Measurements from ENCODE around the gene FAM162A.
"Not testable (repeated sequence)": the region's sequence is repeated elsewhere in the genome, so short reads cannot be mapped to it uniquely, and the experiment has no call there.

FAM162A gene

GRCh38 chr3:122421101-122421500 is 37.1 kb downstream of the FAM162A start:
- H3K4me1 Mint-ChIP-seq (ENCODE audit: low read depth) = peaks cover 12% of the 10 kb centered on the region
- H3K36me3 Mint-ChIP-seq (ENCODE audit: low read depth) = peaks cover 29% of the 10 kb centered on the region
- no peaks in the 10 kb centered on the region for H3K27me3 Mint-ChIP-seq (ENCODE audit: low read depth)
- H3K27ac Mint-ChIP-seq = no peak overlapping the region
- H3K9me3 Mint-ChIP-seq = no peaks in the 10 kb centered on the region
- no peak overlapping the region for H3K4me3 Mint-ChIP-seq

GRCh38 chr3:122421836-122422235 is 37.9 kb downstream of the FAM162A start:
- Mint-ChIP-seq H3K27me3 (ENCODE audit: low read depth) (no peaks in the 10 kb centered on the region), H3K4me3 (no peak overlapping the region), H3K4me1 (ENCODE audit: low read depth) (peaks cover 7% of the 10 kb centered on the region), H3K9me3 (no peaks in the 10 kb centered on the region), H3K27ac (no peak overlapping the region), H3K36me3 (ENCODE audit: low read depth) (peaks cover 29% of the 10 kb centered on the region)

- Mint-ChIP-seq H3K4me1 (ENCODE audit: low read depth) (peaks cover 6% of the 10 kb centered on the region), H3K9me3 (no peaks in the 10 kb centered on the region), H3K27ac (peak overlapping the region; percentile 7), H3K4me3 (no peak overlapping the region), H3K36me3 (ENCODE audit: low read depth) (peaks cover 50% of the 10 kb centered on the region), H3K27me3 (ENCODE audit: low read depth) (no peaks in the 10 kb centered on the region)
These were observed 44.0 kb downstream of the FAM162A start for GRCh38 chr3:122427857-122428471.

GRCh38 chr3:122430371-122430770 is 46.4 kb downstream of the FAM162A start:
- peaks cover 6% of the 10 kb centered on the region for H3K4me1 Mint-ChIP-seq (ENCODE audit: low read depth)
- H3K9me3 Mint-ChIP-seq = peaks cover 3% of the 10 kb centered on the region
- peaks cover 55% of the 10 kb centered on the region for H3K36me3 Mint-ChIP-seq (ENCODE audit: low read depth)
- no peak overlapping the region for H3K27ac Mint-ChIP-seq
- no peaks in the 10 kb centered on the region for H3K27me3 Mint-ChIP-seq (ENCODE audit: low read depth)
- no peak overlapping the region for H3K4me3 Mint-ChIP-seq

GRCh38 chr3:122435950-122436349 is 52.0 kb downstream of the FAM162A start:
- H3K9me3 Mint-ChIP-seq = peaks cover 15% of the 10 kb centered on the region
- H3K36me3 Mint-ChIP-seq (ENCODE audit: low read depth) = peaks cover 52% of the 10 kb centered on the region
- H3K27me3 Mint-ChIP-seq (ENCODE audit: low read depth) = no peaks in the 10 kb centered on the region
- no peaks in the 10 kb centered on the region for H3K4me1 Mint-ChIP-seq (ENCODE audit: low read depth)
- H3K4me3 Mint-ChIP-seq = no peak overlapping the region
- H3K27ac Mint-ChIP-seq = no peak overlapping the region

- Mint-ChIP-seq H3K9me3 (peaks cover 11% of the 10 kb centered on the region), H3K36me3 (ENCODE audit: low read depth) (peaks cover 63% of the 10 kb centered on the region), H3K4me1 (ENCODE audit: low read depth) (peaks cover 3% of the 10 kb centered on the region), H3K27ac (no peak overlapping the region), H3K27me3 (ENCODE audit: low read depth) (no peaks in the 10 kb centered on the region), H3K4me3 (no peak overlapping the region)
These were observed 59.1 kb downstream of the FAM162A start for GRCh38 chr3:122443090-122443489.

GRCh38 chr3:122443762-122444490 is 59.9 kb downstream of the FAM162A start:
- H3K27me3 Mint-ChIP-seq (ENCODE audit: low read depth); H3K4me1 Mint-ChIP-seq (ENCODE audit: low read depth); H3K27ac Mint-ChIP-seq; H3K4me3 Mint-ChIP-seq: not testable (repeated sequence)
- H3K9me3 Mint-ChIP-seq = peaks cover 12% of the 10 kb centered on the region
- H3K36me3 Mint-ChIP-seq (ENCODE audit: low read depth) = peaks cover 66% of the 10 kb centered on the region

- H3K27ac Mint-ChIP-seq; H3K4me3 Mint-ChIP-seq; H3K4me1 Mint-ChIP-seq (ENCODE audit: low read depth); H3K27me3 Mint-ChIP-seq (ENCODE audit: low read depth): not testable (repeated sequence)
- peaks cover 69% of the 10 kb centered on the region for H3K36me3 Mint-ChIP-seq (ENCODE audit: low read depth)
- peaks cover 14% of the 10 kb centered on the region for H3K9me3 Mint-ChIP-seq
These were observed 60.5 kb downstream of the FAM162A start for GRCh38 chr3:122444491-122444887.

GRCh38 chr3:122448218-122448617 is 64.2 kb downstream of the FAM162A start:
- not testable (repeated sequence) for H3K4me1 Mint-ChIP-seq (ENCODE audit: low read depth); H3K27me3 Mint-ChIP-seq (ENCODE audit: low read depth); H3K27ac Mint-ChIP-seq; H3K4me3 Mint-ChIP-seq
- H3K9me3 Mint-ChIP-seq = peaks cover 14% of the 10 kb centered on the region
- peaks cover 61% of the 10 kb centered on the region for H3K36me3 Mint-ChIP-seq (ENCODE audit: low read depth)

- Mint-ChIP-seq H3K4me3 (no peak overlapping the region), H3K27ac (no peak overlapping the region), H3K36me3 (ENCODE audit: low read depth) (peaks cover 45% of the 10 kb centered on the region), H3K9me3 (peaks cover 7% of the 10 kb centered on the region), H3K27me3 (ENCODE audit: low read depth) (no peaks in the 10 kb centered on the region), H3K4me1 (ENCODE audit: low read depth) (peaks cover 3% of the 10 kb centered on the region)
These were observed 67.4 kb downstream of the FAM162A start for GRCh38 chr3:122451371-122451770.

- no peaks in the 10 kb centered on the region for H3K9me3 Mint-ChIP-seq
- peaks cover 3% of the 10 kb centered on the region for H3K4me1 Mint-ChIP-seq (ENCODE audit: low read depth)
- no peak overlapping the region for H3K4me3 Mint-ChIP-seq
- H3K27ac Mint-ChIP-seq = no peak overlapping the region
- H3K36me3 Mint-ChIP-seq (ENCODE audit: low read depth) = peaks cover 39% of the 10 kb centered on the region
- no peaks in the 10 kb centered on the region for H3K27me3 Mint-ChIP-seq (ENCODE audit: low read depth)
These were observed 72.1 kb downstream of the FAM162A start for GRCh38 chr3:122456074-122456473.

GRCh38 chr3:122457706-122458105 is 73.7 kb downstream of the FAM162A start:
- Mint-ChIP-seq H3K4me3 (no peak overlapping the region), H3K4me1 (ENCODE audit: low read depth) (peaks cover 3% of the 10 kb centered on the region), H3K36me3 (ENCODE audit: low read depth) (peaks cover 46% of the 10 kb centered on the region), H3K27ac (no peak overlapping the region), H3K27me3 (ENCODE audit: low read depth) (no peaks in the 10 kb centered on the region), H3K9me3 (no peaks in the 10 kb centered on the region)

- H3K27me3 Mint-ChIP-seq (ENCODE audit: low read depth) = no peaks in the 10 kb centered on the region
- H3K36me3 Mint-ChIP-seq (ENCODE audit: low read depth) = peaks cover 45% of the 10 kb centered on the region
These were observed 75.0 kb downstream of the FAM162A start for GRCh38 chr3:122458992-122459391.

GRCh38 chr3:122461806-122462205 is 77.8 kb downstream of the FAM162A start:
- Mint-ChIP-seq H3K4me3 (no peak overlapping the region), H3K36me3 (ENCODE audit: low read depth) (peaks cover 38% of the 10 kb centered on the region), H3K27me3 (ENCODE audit: low read depth) (no peaks in the 10 kb centered on the region), H3K4me1 (ENCODE audit: low read depth) (no peaks in the 10 kb centered on the region), H3K27ac (no peak overlapping the region), H3K9me3 (no peaks in the 10 kb centered on the region)

More at GRCh38 chr3:122458992-122459391, 75.0 kb downstream of the FAM162A start:
- Mint-ChIP-seq H3K4me1 (ENCODE audit: low read depth) (peaks cover 3% of the 10 kb centered on the region), H3K9me3 (no peaks in the 10 kb centered on the region), H3K27ac (no peak overlapping the region), H3K4me3 (no peak overlapping the region)

Data from T-helper 1 cell treated with Interleukin-12 subunit alpha and Interleukin-12 subunit beta and Interleukin-4 antibody, amounts not matched to agents 30 μg/mL and 1 μg/mL, for 36 hours (primary cell).